ENCODE results near the gene ZHX3.

ZHX3 gene

DNA sequence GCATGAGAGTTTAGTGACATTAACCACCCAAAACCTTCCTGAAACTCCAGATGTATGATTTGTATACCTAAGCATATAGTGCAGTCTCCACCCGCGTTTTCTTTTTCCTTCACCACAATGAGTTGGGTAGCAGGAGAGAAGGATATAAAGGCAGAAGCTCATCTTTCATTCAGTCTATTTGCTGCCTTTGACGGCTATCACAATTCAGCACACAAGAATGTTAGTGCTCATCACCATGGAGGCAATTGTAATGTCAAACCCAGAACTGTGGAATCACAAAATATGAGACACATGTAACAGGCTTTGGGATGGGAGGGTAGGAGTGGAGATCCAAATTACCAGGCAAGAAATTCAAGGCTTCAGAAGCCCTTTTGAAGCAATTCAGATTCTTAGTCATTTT is 17.6 kb downstream of the ZHX3 start:
- no peak for DNase-seq (ENCODE audit: low read depth in 2 of 2)

DNA sequence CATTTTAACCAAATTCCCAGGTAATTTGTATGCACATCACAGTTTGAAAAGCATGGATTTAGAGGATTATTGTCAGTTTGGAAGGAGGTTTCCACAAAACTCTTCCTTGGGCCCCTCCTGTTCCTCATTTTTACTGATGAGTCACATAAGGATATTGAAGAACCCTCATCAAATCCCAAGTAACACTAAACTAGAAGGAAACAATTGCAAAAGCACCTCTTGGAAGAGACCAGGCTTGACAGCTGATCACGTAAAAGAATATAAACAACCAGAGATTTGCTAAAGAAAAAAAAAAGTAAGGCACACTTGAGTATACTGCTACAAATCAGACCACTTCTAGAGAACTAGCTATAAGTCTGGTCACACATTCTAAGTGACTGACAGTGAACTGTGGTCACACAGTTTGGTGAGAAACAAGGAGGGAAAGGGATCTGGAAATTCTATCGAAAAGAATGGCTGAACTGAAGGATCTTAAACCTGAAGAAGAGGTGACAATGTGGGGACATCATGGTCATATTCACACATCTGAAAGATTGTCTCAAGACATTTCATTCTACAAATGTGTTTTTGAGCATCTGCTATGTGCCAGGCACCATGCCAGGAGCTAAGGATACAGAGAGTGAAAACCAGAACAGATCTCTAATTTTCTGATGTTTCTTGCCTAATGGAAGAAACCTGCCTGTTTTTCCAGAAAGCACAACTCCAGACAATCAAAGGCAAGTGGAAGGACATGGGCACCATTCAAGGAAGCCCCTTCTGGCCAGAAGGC is 24.1 kb downstream of the ZHX3 start:
- DNase-seq (ENCODE audit: low read depth in 2 of 2) = no peak

DNA sequence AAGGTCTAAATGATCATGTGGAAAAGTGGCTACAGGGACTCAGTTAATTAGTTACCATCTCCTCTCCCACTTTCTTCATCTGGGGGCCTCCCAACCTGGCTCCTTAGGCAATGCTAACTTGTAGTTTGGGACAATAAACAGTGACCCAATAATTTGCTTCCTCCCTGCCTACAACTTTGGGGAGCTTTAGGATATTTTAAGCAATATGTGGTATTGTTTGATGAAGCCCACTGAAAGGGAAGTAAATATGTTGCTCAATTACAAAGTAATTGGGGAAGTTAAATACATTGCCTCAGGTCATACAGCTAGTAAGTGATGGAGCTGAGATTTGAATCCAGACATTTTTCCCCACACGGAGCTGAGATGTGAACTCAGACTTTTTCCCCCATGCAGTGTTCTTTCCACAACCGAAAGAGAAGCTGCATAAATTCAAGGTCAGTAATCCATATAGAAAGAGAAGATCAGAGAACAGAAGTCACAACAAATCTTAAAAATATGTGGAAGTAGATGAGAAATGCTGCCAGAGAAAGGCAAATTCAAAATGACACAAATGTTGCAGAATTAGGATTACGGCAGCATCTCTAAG is 26.6 kb downstream of the ZHX3 start:
- DNase-seq (ENCODE audit: low read depth in 2 of 2) = no peak

DNA sequence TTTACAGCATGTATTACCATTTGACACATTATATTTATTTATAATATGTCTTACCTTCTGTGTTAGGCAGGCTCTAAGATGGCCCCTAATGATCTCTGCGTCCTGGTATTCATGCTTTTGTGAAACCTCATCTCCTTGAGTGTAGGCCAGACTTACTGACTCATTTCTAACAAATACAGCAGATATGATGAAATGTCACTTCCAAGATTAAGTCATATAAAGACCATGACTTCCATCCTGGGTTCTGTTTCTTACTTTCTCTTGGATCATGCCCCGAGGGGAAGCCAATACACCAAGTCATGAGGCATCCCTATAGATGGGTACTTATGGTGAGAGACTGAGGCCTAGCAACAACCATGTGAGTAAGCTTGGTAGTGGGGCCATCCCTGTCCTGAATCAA is 30.2 kb downstream of the ZHX3 start:
- DNase-seq (ENCODE audit: low read depth in 2 of 2) = no peak

DNA sequence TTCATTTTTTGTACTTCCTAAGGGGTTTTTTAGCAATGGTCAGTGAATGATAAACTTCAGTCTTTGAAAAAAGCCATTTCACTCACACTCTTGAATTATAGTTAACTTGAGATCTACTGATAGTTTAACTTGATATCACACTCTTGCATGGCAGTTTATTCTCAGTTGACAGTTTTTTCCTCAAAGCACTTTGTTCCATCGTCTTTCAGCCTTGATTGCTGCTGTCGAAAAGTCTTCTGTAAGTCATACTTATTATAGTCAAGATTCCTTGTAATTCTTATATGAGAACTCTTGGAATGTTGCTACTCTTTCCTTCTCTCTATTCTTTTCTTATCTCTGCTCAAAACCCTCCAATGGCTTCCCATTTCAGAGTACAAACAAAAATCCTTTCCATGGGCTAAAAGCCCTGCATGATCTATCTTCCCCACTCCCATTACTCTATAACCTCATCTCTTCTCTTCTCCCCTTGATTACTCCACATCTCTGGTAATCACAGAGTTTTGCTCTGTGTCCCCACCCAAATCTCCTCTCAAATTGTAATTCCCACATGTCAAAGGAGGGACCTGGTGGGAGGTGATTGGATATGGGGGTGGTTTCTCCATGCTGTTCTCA is 31.2 kb downstream of the ZHX3 start:
- DNase-seq (ENCODE audit: low read depth in 2 of 2) = no peak

DNA sequence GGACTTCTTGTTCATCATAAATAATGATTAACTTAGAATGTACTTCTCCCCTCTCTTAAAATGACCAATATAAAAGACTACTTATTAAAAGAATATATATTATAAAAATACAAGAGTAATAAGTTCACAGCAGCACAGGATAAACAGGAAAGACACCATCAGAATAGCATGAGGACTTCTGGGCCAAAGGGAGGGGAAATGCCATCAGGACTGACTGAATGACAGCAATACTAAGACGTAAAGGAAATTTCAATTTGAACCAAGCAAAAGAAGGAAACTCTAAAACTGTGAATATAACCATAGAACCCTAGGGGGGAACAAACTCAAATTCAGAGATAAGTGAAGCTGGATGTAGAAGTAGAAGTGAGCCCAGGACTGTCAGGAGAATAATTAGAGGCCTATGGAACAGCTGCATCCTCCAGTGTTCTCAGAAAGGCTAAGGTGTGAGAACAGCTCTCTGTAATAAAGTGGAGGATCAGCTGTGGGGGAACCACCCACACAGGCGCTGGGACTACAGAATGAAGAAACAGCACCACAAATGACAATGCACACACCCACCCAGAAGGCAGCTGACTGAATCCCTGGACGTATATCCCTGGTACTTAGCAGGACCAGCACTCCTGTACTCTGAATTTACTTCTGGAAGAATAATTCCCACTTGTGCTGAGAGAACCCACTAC is 37.8 kb downstream of the ZHX3 start:
- DNase-seq (ENCODE audit: low read depth in 2 of 2) = no peak

DNA sequence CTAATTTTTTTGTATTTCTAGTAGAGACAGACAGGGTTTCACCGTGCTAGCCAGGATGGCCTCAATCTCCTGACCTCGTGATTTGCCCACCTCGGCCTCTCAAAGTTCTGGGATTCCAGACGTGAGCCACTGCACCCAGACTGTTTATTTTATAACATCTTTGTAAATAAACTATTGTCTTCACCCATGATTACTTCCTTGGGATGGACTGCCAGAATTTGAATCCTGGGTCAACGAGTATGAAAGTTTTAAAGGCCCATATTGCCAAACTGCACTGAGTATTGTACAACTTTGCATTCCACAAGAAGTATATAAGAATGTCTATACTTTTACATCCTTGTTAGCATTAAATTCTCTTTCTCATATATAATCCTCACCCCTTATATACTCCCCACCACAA is 38.6 kb downstream of the ZHX3 start:
- no peak for DNase-seq (ENCODE audit: low read depth in 2 of 2)

DNA sequence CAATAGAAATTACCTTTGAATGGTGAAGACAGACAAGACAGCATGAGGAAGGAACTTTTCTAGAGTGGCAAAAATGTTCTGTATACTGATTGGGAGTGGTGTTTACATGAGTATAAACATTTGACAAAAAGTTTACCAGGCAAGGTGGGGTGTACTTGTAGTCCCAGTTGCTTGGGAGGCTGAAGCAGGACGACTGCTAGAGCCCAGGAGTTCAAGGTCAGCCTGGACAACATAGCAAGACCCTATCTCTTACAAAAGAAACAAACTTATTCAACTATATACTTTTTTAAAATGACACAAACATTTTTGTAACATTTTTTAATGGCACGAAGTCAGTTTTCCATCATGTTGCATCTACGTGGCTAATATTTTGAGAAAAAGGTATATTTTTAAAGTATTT is 40.5 kb downstream of the ZHX3 start:
- no peak for DNase-seq (ENCODE audit: low read depth in 2 of 2)

DNA sequence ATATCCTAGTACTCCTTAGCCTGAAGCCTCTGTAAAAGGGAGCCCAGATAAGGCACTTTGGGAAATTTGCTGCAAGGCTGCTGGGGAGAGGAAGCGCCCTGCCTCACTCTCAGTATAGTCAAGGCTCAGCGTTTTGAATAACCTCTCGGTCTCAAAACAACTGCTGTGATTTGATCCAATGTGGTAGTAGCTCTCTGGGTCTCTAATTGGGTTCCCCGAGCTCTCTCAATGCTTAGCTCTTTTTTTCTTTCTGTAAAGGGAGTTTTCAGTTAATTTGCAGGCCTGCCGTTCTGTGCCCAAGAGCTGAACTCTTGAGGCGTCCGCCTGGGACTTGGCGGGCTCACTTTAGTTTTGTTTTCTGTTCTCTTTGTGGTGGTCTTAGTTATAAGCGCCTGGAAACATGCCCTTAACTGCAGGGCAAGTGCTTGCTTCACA is 41.2 kb downstream of the ZHX3 start:
- DNase-seq (ENCODE audit: low read depth in 2 of 2) = no peak

DNA sequence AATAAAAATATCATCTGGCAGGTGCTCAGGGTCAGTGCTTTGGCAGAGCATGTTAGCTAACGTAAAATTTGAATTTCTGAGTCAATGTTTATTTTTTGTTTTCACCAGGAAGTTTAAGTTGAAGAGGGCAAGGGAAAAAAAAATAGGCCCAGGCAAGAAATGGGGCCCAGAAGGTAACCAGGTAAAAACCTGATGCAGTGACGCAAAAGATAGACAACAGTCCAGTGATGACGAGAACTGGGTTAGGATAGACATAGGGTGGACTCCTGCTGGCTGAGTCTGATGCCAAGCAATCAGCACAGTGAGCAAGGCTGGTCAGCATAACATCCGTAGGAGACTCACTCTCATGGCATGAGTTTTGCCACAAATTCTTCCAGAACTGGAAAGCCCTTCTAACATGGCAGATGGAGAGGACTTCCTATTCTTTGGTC is 42.2 kb downstream of the ZHX3 start:
- DNase-seq (ENCODE audit: low read depth in 2 of 2) = no peak

DNA sequence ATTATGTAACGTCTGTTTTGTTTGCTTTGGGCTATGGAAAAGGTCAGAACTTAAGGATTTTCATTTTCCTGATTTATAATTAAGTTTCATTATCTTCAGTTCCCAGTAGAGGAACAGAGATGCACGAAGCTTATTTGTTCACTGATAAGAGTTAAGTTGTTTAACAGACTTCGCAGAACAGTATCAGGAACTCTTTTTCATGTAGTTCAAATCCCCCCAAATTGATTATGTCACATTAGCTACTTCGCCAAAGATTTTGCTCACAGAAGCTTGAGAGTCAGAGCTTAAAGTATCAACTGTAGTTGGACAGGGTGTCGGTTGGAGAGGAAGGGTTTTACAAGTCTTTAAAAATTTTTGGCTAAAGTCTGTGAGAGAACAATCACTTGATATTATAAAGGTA is 43.4 kb downstream of the ZHX3 start:
- DNase-seq (ENCODE audit: low read depth in 2 of 2) = no peak

DNA sequence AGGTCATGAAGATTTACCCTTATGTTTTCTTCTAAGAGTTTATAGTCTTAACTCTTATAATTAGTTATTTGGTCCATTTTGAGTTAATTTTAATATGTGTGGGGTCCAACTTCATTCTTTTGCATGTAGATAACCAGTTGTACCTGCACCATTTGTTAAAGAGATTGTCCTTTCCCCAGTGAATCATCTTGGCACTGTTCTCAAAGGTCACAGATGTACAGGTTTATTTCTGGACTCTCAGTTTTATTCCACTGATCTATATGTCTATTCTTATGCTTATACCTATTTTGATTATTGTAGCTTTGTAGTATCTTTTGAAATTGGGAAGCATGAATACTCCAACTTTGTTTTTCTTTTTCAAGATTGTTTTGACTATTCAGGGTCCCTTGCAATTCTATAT is 44.1 kb downstream of the ZHX3 start:
- no peak for DNase-seq (ENCODE audit: low read depth in 2 of 2)

DNA sequence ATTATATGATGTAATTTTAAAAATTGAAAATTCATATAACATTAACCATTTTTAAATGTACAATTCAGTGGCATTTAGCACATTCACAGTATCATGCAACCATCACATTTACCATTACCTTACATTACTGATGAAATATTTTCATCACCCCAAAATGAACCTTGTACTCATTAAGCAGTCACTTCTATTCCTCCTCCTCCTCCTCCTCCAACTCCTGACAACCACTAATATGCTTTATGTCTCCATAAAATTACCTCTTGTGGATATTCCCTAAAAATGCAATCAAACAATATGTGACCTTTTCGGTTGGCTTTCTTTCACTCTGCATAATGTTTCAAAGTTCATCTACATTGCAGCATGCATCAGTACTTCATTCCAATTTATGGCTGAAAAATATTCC is 45.2 kb downstream of the ZHX3 start:
- no peak for DNase-seq (ENCODE audit: low read depth in 2 of 2)

DNA sequence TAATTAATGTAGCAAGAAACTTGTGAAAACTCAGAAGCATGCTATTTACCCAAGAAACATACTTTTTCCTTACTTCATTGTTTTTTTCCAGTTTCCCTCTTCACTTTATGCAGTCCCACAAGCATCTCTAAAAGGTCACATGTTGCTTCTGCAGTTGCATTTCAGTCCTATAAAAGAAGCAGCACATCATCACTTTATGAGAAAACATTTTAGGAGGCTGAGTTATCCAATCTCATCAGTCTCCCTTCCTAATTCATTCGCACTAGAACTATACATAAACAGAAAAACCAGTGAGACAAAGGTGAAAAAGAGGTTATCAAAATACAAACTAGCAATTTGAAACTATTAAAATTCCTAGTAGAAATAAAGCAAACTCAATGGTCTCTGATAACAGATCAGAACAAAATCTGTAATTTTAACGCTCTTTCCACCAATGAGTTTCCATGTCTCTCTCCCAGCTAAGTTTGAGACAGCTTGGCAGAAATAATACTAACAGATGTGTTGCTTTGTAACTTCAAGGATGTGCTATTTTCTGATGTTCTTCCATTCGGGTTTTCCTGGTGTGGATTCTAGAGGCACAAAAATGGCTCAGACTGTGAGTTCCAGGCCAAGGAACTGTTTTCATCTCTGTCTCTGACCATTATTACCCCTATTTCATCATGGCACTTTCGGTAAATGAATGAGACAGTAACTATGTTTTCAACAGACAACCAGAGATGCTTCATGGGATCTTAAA is 48.4 kb downstream of the ZHX3 start:
- DNase-seq (ENCODE audit: low read depth in 2 of 2) = no peak

DNA sequence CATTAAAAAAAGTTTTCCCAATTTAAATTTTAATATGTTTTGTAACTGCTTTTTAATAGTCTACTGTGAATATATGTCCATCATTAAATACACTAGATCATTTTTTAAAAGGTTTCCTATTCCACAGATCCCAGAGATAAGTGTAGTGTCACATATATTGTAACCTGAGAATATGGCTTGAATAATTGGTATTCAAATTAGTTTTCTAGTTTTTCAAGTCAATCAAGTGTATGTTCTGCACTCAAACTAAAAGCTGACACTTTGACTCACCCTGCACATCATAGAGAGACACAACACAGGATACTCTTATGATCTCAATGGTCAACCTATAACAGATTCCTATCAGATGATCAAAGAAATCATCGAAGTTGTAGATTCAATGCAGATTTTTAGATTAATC is 49.1 kb downstream of the ZHX3 start:
- no peak for DNase-seq (ENCODE audit: low read depth in 2 of 2)

DNA sequence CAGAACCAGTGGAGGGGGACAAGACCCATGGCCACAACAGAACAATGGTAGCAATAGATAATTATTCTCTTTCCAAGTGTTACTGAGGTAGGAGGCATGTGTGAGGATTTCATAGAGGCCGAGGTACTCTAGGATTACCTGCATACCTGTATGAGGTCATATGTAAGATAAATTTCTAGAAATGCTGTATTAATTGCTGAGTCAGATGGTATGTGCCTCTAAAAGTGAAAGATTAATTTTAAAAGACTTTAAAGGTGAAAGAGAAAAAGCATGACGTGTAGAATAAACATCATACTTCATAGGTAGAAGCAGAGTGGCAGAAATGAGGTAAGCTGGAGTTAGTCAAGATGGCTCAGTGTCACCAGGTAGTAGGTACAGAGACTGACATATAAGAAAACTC is 51.6 kb downstream of the ZHX3 start:
- DNase-seq (ENCODE audit: low read depth in 2 of 2) = no peak

DNA sequence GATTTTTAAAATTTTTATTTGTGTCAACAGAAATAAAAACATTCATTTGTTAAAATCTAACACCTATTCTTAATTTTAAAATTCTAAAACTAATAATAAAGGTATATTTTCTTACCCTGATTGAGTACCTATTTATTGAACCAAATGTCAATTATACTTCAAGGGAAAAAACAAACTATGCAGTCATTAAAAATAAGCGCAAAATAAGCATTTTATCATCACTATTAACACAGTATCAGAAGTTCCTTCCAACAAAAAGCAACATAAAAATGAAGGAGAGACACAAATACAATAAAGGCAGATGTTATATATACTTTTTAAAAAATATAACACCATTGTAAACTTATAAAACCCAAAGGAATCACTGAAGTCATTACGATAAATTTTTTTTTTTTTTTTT is 52.7 kb downstream of the ZHX3 start:
- no peak for DNase-seq (ENCODE audit: low read depth in 2 of 2)

DNA sequence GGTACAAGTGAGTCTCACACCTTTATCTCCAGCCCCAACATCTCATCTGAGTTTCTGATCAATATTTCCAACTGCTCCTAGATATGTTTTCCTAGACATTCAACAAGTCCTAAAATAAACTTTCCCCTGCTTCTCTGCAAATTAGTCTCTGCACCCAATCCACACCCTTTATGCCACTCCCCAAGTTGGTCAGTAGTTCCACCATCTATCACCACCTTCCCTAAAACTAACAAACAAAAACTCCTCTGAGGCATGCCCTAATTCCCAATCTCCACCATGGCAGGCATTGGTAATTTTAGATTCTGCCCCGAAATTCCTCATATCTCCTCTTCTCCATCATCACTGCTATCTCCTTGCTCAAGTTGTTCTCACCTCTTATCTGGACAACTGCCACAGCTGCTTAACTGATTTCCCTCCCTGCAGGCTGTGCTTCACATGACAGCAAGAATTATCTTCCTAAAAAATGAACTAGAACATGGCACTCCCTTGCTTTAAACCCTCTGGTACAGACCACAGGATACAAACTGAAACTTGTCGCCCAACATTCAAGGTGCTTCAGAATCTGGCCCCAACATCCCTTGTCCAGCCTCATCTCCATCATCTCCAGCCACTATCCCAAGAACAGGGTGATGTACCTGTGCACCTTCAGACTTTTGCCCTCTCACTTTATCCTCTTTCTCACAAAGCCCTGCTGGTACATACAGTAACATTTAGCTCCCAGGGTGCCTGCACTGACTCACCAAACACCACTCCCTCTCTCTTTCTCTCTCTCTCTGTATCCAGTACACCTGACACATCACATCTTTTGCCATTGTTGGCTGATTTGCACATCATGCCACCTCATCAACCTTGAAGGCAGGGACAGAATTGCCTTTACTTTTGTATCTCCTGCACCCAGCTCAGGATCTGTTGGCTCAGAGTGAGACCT is 55.5 kb downstream of the ZHX3 start:
- DNase-seq (ENCODE audit: low read depth in 2 of 2) = no peak

DNA sequence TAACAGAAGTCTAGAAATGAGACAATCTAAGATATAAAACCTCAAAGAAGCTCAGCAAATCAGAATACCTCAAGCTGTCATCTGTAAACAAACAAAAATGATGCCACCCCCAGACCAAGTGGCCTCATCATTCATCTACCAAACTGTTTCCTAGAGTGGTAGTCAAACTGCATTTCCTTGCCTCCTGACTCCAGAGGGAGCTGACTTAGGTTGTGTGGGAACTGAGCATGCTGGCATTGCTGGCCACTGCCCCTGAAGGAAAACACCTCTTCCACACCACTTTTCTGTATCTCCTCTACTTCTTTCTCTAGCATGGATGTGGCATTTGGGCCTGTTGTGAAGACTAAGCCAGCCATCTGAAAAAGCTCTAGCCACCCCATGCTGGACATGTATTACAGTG is 56.3 kb downstream of the ZHX3 start:
- DNase-seq (ENCODE audit: low read depth in 2 of 2) = no peak

DNA sequence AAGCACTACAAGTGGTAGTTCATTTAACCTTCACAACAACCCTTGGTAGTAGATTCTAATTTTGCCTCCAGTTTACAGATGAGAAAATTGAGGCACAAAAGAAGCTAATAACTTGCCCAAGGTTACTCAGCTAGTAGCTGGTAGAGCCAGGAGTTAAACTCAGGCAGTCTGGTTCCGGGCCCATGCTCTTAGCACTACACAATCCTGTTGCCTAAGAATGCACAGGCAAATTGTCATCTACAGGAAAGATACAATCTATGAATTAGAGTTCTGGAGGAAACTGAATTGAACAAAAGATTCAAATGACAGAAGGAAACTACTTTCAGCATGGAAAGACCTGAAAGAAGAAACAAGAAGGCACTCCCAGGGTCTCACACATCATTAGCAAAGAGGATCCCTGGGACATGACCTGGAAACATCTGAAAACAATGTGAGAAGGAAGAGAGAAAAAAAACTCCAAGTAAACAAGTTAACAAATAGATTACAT is 56.8 kb downstream of the ZHX3 start:
- DNase-seq (ENCODE audit: low read depth in 2 of 2) = no peak

DNA sequence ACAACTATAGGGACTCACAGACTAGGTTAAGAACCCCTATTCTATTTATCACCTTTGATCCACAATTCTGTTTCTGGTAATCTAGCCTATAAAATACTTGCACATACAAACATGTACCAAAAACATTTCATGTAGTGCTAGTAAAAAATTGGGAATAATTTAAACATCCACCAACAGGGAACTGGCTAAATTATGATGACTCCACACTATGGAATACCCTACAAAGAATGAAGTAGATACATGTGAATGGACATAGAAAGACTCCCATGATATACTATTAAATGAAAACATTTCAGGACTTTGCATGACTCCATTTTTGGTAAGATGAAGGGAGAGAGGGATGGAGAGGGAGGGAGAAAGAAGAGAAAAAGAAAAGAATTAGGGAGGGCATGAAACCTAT is 58.2 kb downstream of the ZHX3 start:
- DNase-seq (ENCODE audit: low read depth in 2 of 2) = no peak

Measured in stimulated activated CD4-positive, alpha-beta T cell treated with anti-CD3 and anti-CD28 coated beads, Interleukin-4, amount 100 ng/mL, for 48 hours (primary cell).